ENCODE measurements around the gene DNAJC1.
A peak's percentile ranks its signal among the peaks of the same experiment; 100 is the strongest.

Gene DNAJC1

DNA sequence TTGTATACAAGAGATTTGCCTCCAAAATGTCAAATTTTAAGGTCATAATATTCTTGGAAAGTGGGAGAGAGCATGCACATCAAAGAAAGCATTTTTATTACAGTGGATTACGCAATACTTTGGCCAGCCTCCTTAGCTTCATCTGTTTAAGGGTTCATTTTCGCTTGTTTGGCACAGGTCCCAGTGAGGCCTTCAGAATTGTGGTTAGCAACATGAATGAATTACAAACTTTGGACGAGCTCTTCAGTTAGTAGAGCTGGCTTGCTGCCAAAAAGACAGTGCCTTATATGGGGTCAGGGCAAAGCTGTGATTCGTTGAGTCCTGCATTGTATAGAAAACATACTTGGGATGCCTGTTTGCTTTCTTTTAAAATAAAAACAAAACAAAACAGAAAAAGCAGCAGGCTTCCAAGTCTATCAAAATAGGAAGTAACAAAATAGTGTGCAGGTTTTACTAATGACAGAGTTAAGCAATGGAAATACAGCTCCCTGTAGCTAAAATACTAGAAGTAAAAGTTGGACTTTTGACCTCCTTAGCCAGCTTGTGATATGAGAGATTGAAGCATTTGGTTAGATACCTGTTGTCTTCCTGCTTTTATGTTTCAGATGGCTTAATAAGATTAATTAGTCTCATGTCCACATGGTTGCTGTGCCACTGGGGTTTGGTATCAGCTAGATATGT lies 278.7 kb downstream of the DNAJC1 start (continued):
- TF ChIP-seq ZBTB21 (tag by site-specific recombination; IDR thresholded peaks at IDR 0.05) (peak; percentile 71), ZNF426 (tag by site-specific recombination; IDR thresholded peaks at IDR 0.05) (no peak), ZNF132 (tag by site-specific recombination; IDR thresholded peaks at IDR 0.05; ENCODE audit: borderline replicate concordance) (peak; percentile 94), ZNF274 (IDR thresholded peaks at IDR 0.05; ENCODE audit: low read length) (no peak), ZNF274 (tag by site-specific recombination; IDR thresholded peaks at IDR 0.05; ENCODE audit: borderline replicate concordance) (no peak), ZNF623 (tag by site-specific recombination; IDR thresholded peaks at IDR 0.05) (no peak), ZBTB7A (tag by site-specific recombination; IDR thresholded peaks at IDR 0.05; ENCODE audit: low read depth) (no peak), ZNF677 (tag by site-specific recombination; IDR thresholded peaks at IDR 0.05) (0 out of 2 replicates have a peak, but pooled peaks have one; percentile 72), YY1 (tag by site-specific recombination; IDR thresholded peaks at IDR 0.05) (no peak), ZNF214 (tag by site-specific recombination; IDR thresholded peaks at IDR 0.05; ENCODE audit: borderline replicate concordance) (peak; percentile 94; the same call in 1 of the 2 replicates), ZBTB8A (tag by site-specific recombination; IDR thresholded peaks at IDR 0.05) (peak; percentile 66), ZNF366 (tag by site-specific recombination; conservative IDR thresholded peaks at IDR 0.05) (peak; percentile 84), SETDB1 (IDR thresholded peaks at IDR 0.05; ENCODE audit: insufficient read length, low read length) (no peak), ZNF670 (tag by site-specific recombination; IDR thresholded peaks at IDR 0.05; ENCODE audit: low read depth) (no peak), ZNF423 (tag by site-specific recombination; IDR thresholded peaks at IDR 0.05) (0 out of 2 replicates have a peak, but pooled peaks have one; percentile 26), ZNF747 (tag by site-specific recombination; IDR thresholded peaks at IDR 0.05) (no peak), SP3 (tag by site-specific recombination; IDR thresholded peaks at IDR 0.05) (peak; percentile 36; the same call in 1 of the 2 replicates), ZNF707 (tag by site-specific recombination; IDR thresholded peaks at IDR 0.05) (no peak), ZNF837 (tag by site-specific recombination; IDR thresholded peaks at IDR 0.05) (no peak), ZNF433 (tag by site-specific recombination; IDR thresholded peaks at IDR 0.05; ENCODE audit: low read depth) (no peak), ZNF24 (tag by site-specific recombination; IDR thresholded peaks at IDR 0.05) (peak; percentile 92), FEZF1 (tag by site-specific recombination; IDR thresholded peaks at IDR 0.05) (peak; percentile 83), ZNF221 (tag by site-specific recombination; IDR thresholded peaks at IDR 0.05; ENCODE audit: borderline replicate concordance) (peak; percentile 64; the same call in 1 of the 2 replicates), HOXA7 (CRISPR knock-in tag; IDR thresholded peaks at IDR 0.05; ENCODE audit: borderline replicate concordance) (no peak), TRIM28 (IDR thresholded peaks at IDR 0.05; ENCODE audit: borderline replicate concordance, low read length) (peak; percentile 83), ZNF776 (tag by site-specific recombination; IDR thresholded peaks at IDR 0.05; ENCODE audit: borderline replicate concordance) (no peak; the same call in 1 of the 2 replicates), ZNF37A (tag by site-specific recombination; IDR thresholded peaks at IDR 0.05) (peak; percentile 91; the same call in 1 of the 2 replicates), BCL11A (tag by site-specific recombination; IDR thresholded peaks at IDR 0.05; ENCODE audit: low read depth) (peak; percentile 94), ZNF701 (tag by site-specific recombination; IDR thresholded peaks at IDR 0.05) (no peak), ZNF777 (tag by site-specific recombination; IDR thresholded peaks at IDR 0.05; ENCODE audit: borderline replicate concordance) (no peak), ZNF544 (tag by site-specific recombination; IDR thresholded peaks at IDR 0.05) (no peak; the same call in none of the 2 replicates), KLF16 (tag by site-specific recombination; IDR thresholded peaks at IDR 0.05) (peak; percentile 45; the same call in 1 of the 2 replicates), ZNF146 (tag by site-specific recombination; IDR thresholded peaks at IDR 0.05) (no peak)
- TF ChIP-seq, protein P1, sequence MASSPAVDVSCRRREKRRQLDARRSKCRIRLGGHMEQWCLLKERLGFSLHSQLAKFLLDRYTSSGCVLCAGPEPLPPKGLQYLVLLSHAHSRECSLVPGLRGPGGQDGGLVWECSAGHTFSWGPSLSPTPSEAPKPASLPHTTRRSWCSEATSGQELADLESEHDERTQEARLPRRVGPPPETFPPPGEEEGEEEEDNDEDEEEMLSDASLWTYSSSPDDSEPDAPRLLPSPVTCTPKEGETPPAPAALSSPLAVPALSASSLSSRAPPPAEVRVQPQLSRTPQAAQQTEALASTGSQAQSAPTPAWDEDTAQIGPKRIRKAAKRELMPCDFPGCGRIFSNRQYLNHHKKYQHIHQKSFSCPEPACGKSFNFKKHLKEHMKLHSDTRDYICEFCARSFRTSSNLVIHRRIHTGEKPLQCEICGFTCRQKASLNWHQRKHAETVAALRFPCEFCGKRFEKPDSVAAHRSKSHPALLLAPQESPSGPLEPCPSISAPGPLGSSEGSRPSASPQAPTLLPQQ (tag by site-specific recombination; IDR thresholded peaks at IDR 0.05): peak; percentile 81
- TF ChIP-seq, protein P2, sequence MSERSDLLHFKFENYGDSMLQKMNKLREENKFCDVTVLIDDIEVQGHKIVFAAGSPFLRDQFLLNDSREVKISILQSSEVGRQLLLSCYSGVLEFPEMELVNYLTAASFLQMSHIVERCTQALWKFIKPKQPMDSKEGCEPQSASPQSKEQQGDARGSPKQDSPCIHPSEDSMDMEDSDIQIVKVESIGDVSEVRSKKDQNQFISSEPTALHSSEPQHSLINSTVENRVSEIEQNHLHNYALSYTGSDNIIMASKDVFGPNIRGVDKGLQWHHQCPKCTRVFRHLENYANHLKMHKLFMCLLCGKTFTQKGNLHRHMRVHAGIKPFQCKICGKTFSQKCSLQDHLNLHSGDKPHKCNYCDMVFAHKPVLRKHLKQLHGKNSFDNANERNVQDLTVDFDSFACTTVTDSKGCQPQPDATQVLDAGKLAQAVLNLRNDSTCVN (tag by site-specific recombination; optimal IDR thresholded peaks at IDR 0.05): no peak
- TF ChIP-seq, protein P3, sequence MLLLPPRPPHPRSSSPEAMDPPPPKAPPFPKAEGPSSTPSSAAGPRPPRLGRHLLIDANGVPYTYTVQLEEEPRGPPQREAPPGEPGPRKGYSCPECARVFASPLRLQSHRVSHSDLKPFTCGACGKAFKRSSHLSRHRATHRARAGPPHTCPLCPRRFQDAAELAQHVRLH (tag by site-specific recombination; IDR thresholded peaks at IDR 0.05): peak; percentile 71; the same call in 1 of the 2 replicates
- TF ChIP-seq, protein P4, sequence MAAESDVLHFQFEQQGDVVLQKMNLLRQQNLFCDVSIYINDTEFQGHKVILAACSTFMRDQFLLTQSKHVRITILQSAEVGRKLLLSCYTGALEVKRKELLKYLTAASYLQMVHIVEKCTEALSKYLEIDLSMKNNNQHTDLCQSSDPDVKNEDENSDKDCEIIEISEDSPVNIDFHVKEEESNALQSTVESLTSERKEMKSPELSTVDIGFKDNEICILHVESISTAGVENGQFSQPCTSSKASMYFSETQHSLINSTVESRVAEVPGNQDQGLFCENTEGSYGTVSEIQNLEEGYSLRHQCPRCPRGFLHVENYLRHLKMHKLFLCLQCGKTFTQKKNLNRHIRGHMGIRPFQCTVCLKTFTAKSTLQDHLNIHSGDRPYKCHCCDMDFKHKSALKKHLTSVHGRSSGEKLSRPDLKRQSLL (tag by site-specific recombination; IDR thresholded peaks at IDR 0.05): peak; percentile 49; the same call in 1 of the 2 replicates
- TF ChIP-seq, protein P5, sequence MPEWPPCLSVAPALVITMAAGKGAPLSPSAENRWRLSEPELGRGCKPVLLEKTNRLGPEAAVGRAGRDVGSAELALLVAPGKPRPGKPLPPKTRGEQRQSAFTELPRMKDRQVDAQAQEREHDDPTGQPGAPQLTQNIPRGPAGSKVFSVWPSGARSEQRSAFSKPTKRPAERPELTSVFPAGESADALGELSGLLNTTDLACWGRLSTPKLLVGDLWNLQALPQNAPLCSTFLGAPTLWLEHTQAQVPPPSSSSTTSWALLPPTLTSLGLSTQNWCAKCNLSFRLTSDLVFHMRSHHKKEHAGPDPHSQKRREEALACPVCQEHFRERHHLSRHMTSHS (tag by site-specific recombination; IDR thresholded peaks at IDR 0.05): no peak
